HG03460 (cell line): ENCODE results near the gene FGD2.

ENCODE experiments used
- ATAC-seq: cut with Tn5 transposase; IDR thresholded peaks from one replicate; pipeline ENCODE4 v1.9.1; 2021; ENCODE audit not compliant: unreplicated experiment

Gene FGD2

DNA sequence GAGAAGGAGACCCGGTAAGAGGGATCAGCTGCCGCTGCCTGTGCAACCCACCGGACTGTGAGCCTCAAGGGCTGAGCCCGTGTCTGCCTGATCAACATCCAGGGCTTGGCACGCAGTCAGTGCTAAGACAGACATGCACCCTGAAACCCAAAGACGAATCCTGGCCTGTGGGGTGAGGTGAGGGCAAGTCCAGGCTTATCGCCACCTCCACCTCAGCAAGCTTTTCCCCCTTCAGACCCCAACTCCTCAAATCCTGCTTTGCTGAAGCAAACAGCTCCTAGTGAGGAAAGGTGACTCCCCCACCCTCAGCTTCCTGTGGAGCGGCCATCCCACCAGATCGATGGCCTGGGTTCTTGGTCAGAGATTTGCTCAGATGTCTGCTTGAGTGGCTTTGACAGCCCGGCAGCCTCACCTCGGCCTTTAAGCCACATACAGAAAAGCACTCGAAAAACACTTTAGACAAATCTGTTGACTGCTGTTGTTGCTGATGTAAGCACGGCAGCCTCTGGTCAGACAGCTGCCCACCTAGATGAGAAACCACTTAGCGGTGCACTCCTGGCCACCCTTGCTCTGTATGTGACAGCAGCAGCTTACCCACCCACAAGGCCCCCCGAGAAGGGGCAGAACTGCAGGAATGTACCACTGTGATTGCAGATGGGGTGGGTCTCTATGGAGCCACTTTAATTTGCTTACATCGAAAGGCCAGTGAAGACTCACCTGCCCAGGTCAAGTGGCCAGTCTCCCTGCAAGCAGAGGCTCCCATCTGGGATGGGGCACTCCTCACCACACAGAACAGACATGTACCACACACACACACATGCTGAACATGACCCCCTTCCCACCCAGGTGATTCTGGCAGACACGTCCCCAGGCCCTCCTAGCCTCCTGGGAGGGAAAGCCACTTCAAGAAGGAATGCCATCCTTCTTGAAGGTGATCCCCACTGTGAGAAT is 34.3 kb upstream of the FGD2 start:
- ATAC-seq, result no peak

DNA sequence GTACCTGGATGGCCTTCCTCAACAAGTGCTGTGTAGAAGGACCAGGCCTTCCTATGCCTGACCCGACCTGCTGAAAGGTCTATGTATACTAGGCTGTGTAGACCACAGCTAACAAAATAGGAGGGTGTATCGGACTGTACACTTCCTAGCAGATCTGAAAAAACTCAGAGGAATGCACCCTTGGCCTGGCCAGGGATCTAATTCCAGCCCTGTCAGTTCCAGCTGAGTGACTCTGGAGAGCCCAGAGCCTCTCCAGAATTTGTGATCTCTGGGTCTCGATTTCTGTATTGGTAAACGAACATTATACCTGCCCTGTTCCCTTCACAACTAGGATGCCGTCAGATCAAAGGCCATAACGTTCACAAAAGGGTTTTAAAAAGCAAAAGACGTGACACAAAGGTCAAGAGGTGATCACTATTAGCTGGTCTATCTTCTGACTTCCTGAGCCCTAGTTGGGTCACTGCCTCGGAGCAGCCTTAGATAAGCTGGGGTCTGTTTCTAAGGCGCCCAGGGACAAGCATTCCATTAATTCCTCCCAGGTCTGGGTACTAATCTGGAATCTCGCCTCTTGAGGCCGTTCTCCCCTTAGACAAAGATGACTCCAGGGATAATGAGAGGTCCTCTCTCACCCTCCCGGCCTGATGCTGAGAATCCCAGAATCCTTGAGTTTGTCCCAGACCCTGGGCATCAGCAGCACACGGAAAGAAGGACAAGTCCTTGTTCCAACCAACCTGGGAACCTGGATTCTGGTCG is 33.4 kb upstream of the FGD2 start:
- no peak for ATAC-seq

DNA sequence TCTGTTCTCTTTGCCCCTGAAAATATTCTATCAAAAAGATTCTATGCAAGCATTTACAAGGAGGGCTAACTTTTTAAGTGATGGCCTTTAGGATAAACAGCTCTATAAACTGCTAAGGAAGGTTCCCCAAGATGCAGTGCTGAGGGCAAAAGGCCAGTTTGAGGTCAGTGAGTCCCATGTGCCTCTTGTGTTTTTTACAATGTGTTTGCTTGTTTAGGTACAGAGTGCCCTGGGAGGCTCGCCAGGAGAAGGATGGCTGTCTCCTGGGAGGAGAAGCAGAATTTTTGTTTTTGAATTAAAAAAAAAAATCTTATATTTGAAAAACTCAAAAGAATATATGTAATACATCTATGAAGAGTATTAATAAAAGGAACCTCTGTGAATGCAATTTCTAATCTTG is 32.3 kb upstream of the FGD2 start:
- no peak for ATAC-seq

DNA sequence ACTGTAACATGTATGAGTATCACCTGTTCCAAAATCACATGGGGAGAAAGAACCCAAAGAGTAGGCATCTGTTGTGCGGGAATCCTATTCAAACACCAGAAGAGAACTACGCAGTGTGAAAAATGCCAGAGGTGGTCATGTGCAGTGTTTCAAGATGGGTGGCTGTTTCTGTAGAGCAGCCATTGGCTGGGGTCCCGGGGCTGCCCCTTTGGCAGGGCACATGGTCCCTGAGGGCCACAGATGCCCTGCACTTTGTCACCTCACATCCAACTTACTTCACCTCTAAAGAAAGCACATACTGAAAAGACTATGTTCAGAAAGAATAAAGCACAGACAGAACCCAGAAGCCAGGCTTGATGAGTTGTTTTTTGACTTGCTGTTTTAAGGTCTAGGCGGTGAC is 31.8 kb upstream of the FGD2 start:
- ATAC-seq, result no peak

DNA sequence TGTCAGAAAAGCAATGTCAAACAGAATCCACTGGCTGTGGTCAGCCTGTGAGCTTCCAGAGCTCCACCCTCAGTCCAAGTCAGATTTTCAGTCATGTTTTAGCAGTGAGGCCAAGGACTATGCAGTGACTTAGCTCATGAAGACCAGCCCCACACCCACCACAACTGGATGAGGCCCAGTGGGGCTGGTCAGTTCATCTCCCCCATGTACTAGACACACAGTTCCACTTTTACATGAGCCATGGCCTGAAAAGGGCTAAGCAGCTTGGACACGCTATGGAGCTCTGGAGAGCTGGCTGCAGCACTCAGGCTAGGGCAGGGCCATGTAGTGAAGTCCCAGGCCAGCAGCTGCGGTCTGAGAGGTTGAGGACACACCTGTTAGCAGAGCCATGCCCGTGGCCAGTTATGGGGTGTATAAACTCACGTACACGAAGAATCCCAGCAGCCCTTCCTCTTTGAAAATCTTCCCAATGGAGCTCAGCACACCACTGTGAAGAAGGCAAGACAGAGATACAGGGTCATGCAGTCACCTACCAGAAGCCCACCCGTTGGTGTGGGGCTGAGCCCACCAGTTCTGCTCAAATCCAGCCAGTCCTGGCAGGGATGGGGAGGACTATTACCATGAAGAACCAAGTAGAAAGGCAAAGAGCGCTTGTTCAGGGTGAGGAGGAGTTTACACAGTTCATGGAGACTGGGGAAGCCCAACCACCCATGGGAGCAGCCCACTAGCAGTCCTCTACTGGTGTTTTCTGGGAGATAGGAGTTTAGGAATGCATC is 30.0 kb upstream of the FGD2 start:
- ATAC-seq, result no peak

DNA sequence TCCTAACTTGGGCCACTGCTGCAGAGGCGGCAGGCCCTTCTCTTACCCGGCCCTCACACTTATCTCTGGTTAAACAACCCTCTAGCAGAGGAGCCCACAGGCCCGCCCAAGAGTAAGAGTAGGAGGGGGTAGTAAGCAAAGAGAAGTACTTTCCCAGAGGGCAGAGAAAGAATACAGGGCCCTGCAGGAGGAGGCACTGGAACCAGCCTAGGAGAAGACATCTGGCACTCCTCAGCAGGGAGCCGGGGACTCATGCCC is 29.5 kb upstream of the FGD2 start:
- ATAC-seq, result no peak

DNA sequence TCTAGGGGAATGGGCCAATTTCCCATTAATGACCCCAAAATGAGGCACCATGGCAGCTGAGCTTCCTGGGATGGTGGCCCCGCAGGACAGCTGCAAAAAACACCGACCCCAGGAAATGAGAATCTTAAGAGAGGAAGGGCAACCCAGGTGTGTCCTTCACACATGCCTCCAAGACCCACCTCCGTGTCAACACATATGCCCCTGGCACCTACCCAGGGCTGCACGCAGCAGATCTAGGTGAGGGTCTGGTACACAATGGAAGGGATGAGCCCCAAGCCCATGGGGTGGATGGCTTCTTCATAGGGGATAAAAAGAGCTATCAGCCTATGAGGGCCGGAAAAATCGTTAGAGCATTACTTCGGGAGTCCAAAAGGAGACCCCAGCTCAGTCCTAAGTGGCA is 28.9 kb upstream of the FGD2 start:
- ATAC-seq, result no peak

DNA sequence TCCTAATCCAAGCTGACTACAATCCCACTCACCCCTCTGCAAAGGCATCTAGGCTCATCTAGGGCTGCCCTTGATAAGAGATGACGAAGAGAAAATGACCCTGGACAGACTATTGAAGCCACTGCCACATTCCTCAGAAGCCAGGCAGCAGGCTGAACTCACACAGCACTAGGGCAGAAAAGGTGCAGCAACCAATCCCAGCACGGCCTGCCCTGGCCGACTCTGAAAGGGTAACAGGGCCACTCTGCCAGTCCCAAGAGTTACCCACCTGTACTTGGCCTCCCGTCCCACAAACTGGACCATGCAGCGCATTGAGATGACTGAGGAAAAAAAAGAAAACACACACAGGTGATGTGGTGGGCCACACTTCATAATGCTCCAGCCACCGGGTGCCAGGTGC is 28.5 kb upstream of the FGD2 start:
- ATAC-seq, result no peak

DNA sequence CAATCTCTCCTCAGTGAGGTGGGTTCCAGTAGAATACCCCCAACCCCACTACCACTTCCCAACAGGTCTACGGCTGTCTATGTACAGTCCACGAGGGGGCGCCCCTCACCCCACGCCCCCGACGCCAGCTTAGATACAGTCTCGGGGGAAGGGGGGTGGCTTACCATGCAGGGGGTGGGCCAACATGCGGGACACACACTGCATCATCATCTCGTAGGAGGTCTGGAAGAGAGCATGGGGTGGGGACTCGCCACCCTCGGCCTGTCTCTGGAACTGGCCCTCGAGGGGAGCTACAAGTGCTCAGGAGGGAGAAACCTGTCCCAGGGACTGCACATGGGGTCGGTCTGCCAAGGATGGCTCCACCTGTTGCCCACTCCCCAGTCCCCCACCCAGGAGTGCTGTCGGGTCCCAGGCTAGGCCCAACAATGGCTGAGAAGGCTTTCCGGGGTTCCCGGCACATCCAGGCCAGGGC is 27.9 kb upstream of the FGD2 start:
- no peak for ATAC-seq

DNA sequence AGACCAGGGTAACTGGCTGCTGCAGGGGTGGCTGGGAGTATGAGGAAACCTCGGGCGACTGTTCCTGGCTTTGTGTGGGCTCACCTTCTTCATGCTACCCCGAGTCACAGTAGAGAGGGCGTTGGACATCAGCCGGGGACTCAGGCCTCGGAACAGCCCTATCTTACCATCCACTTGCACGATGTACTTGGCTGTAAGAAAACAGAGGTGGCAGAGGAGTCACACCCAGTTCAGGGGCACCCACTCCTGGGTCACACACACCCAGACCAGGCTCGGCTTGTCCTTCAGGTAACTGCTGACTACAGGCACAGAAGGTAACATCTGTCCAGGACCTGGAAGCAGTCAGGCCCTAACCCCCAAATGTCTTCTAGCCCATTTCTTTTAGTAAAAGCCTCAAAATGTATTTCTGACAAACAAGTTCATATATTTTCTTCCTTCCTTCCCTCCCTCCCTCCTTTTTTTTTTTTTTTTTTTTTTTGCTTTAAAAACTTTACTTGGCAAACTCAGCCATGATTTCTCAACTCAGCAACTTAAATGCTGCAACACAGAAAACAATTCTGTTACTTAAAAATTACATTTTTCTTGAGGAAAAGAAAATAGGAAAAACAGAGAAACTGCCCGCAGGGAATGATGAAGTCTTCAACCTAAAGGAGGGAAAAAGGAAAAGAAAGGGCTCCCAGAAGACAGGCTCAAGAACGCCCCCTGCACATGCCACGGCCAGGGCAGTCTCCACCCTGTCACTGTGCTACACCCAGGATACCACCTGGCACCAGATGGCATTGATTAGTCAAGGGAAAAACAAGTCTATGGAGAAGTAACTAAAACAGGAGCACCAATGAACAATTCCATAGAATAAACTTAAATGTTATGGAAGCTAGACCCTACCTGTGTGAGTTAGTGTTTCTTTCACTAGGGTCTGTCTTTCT is 26.8 kb upstream of the FGD2 start:
- ATAC-seq, result no peak

DNA sequence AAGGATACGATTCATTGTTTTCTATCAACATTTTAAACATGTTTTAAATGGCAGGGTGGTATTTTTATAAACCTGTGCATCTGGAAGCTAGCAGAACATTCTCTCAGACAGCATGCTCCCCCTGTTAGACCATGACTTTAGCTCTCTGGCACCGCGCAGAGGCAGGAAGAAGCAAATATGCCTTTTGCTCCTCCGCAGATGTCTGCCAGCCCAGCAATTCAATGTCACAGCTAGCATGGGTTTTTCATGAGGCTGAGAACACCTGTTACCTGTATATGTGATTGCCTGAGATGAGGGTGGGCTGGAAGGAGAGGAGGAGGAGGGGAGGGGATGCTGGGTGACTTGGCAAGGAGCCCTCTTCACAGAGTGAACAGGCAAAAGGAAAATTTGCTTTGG is 26.1 kb upstream of the FGD2 start:
- ATAC-seq, result no peak

DNA sequence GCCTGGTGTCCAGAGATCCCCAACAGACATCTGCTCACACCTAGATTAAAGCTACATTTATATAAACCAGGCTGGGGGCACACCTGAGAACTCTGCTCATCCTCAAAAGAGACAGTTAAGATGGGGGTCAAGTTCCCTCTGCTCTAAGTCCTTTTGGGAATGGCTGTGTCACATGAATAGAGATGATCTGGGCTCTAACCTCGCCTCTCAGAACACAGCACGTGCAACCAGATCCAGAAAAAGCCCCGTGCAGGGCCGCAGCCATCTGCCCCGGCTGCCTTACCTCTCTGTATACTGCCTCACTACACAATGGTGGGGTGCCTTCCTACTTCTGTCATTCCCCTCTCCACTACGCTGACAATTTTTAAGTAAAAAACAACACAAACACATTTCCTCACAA is 25.3 kb upstream of the FGD2 start:
- ATAC-seq, result no peak

DNA sequence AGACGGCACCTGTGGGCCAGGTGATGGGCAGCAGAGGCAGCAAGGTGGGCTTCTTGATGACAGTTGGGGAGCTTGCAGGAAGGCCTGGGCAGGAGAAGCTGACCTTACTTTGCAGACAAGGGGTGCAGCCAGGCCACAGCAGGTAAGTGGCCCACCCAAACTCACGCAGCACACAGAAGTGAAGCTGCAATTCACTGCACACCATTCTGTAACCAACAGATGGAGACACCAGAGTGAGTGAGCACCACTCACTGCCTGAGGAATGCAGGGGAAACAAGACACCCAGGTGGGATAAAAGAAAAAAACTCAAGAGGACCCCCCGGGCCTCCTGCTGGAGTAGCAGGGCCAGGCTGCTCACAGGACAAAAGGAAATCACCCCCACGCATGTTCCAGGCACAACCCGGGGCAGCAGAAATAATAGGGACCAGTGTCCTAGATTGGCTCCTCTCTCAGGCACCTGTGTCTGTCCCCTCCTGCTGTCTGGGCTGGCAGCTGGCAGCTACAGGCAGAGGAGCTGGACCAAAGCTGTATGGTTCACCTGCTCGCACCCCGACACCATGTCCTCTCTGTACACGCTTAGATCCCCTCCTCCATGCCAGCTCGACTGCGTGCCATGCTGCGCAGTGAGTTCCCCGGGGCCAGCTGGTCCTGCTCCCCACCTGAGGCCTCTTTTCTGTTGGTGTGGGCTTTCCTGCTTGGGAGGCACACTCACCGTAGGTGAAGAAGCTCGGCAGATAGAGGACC is 24.4 kb upstream of the FGD2 start:
- no peak for ATAC-seq

DNA sequence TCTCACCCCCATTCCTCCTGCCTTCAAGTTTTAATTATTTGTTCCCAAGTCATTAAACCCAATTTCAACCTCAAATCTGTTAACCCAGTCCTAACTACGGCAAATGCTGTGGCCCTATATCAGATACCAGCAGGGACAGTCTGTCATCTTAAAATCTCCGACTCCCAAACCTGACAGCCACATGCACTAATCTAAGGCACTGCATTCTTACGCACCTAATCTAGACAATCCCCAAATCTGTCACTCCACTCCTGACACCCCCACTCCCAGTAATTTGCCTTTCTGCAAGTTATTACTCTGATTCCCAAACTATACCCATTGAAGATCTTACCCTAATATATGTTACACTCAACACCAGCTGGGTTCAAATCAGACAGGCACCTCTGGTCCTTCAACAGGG is 21.9 kb upstream of the FGD2 start:
- no peak for ATAC-seq

DNA sequence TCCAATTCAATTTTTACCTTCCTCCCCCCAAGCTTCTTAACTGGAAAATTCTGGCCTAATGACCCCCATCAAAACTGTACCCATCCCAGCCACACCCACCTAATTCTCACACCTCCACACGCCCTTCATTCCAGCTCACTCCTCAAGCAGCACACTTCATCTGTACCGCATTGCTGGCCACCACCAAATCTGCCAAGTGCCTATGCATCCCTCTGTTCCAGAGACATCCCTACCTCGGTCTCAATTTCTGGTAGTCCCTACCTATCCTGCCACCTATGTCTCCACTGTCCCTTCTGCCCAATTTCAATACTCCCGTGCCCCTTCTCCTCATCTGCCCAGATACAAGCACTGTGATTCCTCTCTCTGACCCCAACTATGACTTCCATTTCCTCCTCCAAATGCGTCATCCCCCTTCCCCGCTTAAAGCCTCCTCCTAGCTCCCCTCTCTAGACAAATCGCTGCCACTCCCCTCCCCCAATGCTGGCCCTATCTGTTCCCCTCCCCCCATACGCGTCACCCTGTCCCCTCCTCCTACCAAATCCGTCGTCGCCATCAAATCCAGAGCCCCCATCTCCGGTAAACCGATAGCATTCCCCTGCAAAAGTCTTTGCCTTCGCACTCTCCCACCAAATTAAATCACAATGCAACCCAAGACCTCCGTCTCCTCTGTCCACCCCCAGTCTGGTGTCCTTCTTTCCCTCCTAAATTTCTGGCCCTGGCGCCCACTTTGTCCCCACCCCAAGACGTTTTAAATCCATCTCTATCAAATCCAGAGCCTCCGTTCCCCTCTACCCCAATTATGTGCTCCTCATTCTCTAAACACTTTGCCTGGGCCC is 20.7 kb upstream of the FGD2 start:
- ATAC-seq, result no peak

DNA sequence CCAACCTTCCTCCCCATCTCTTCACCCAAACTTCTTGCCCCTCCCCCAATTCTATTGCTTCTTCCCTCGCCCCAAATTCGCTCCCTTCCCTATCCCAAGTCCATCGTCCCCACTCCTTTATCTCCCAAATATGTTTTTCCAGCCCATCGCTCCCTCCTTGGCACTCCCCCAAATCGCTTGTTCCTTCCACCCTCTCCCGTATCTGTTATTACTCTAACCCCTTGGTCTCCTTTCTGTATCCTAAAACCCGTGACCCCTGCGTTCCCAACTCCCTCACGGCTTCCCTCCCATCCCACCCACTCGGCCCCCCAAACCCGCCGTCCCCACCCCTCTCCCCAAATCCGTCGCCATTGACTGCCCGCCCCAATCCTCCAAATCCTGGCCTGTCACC is 20.0 kb upstream of the FGD2 start:
- ATAC-seq, result no peak

DNA sequence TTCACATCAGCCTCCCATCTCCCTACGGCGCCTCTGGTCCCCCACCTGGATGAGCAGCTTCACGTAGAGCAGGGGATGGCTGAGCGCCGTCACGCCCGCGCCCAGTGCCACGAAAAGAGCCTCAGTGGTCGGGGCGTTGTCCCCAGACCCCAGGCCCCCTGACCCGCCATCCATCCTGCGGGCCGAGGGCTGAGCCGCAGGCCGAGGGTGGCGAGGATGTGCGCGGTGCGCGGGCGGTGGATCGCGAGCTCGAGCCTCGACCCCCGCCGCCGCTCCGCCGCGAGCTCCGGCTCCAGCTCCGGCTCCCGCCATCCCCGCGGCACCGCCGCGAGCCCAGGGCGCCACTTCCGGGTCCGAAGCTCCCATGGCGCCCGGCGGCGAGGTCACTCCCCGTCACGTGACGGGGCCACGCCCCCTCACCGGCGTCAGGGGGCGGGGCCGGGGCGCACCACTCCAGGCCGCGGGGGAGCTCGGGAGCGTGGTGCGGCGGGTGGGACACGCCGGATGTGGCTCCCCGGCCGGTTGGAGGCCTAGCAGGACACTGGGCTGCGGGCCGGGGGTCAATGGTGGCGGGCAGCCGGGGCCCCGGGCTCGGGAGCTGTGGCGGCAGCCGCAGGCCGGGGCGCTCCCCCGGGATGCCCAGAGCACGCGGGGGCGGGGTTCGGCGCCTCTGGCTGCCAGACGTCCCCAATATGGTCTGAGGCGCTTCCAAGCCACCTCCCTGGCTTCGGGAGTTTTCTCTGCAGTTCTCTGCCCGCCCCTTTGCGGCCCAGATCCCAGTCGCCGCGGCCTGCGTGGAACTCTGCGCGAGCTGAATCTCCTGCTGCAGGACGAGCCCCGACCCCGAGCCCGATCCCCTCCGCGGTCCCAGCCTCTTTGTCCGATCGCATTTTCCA is 19.4 kb upstream of the FGD2 start, which contains the start of gene MTCH1:
TSS of gene MTCH1 (minus strand) at position 389 of the 896 bp plus-strand sequence. CDS start at position 366, 23 bp downstream.
- peak; percentile 75 for ATAC-seq

DNA sequence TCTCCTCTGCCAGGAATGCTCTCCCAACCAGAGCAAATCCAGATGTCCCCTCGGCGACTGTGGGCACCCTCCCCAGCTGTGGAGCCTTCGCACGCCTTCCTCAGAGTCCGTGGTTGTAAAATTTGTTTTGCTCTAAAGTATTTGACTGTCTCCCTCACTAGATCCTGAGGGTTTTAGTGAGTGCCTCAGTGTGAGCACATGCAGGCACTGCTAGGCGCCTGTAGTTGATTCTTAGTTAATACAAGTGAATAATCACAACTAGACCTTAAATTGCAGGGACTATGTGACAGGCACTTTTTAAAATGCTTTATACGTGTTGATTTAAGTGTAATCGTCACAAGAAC is 18.8 kb upstream of the FGD2 start:
- no peak for ATAC-seq
